Transverse colon (tissue), 4 donors: ENCODE results near the gene RDH5. TPM values are rescaled to one million over a fixed set of nuclear protein-coding genes. Genes with fewer than 3 reads are reported as not detected.

Source experiments
- DNase-seq: peaks from one replicate; pipeline ENCODE4 v3.0.0-alpha.2; 2019
- H3K27ac ChIP-seq, 4 donors: fragments of 200-600 bp; sonication (generic); 2 replicates each; pipeline ENCODE4 v1.5.1; 2016 to 2018; ENCODE audit warnings: inconsistent platforms in 4 of 4
- H3K27me3 ChIP-seq: fragments of 200-600 bp; sonication (generic); 2 replicates; pipeline ENCODE4 v1.5.1; 2017; ENCODE audit warnings: inconsistent platforms
- H3K36me3 ChIP-seq, 4 donors: fragments of 200-600 bp; sonication (generic); 2 replicates each; pipeline ENCODE4 v1.5.1; 2017 to 2019; ENCODE audit warnings: inconsistent platforms in 4 of 4
- H3K4me1 ChIP-seq, 4 donors: fragments of 200-600 bp; sonication (generic); 2 replicates each; pipeline ENCODE4 v1.5.1; 2017 to 2020; ENCODE audit warnings: inconsistent platforms in 4 of 4
- H3K4me3 ChIP-seq, 4 donors: fragments of 200-600 bp; sonication (generic); 1 replicate in 1 of 4; 2 replicates in 3 of 4; pipeline versions ENCODE4 v1.5.1 to v1.6.1; 2017 to 2019; ENCODE audit warnings: inconsistent platforms in 4 of 4
- H3K9me3 ChIP-seq, 2 donors: fragments of 200-600 bp; sonication (generic); 2 replicates each; pipeline ENCODE4 v1.5.1; 2017 to 2019; ENCODE audit warnings: inconsistent platforms in 2 of 2
- CTCF ChIP-seq, 5 experiments: fragments of 200-600 bp in 3 of 5; fragments of 450-650 bp in 2 of 5; sonication (generic) in 3 of 5; IDR thresholded peaks; 1 replicate in 2 of 5; 2 replicates in 3 of 5; pipeline ENCODE4 v1.5.1; 2016 to 2017; ENCODE audit warnings: antibody characterized with exemption in 5 of 5, inconsistent platforms in 3 of 5, mild to moderate bottlenecking in 2 of 5, moderate library complexity in 1 of 5
- EP300 ChIP-seq: sonication (generic); formaldehyde crosslinking; IDR thresholded peaks from one replicate; pipeline ENCODE4 v1.6.1; 2017; ENCODE audit warnings: antibody characterized with exemption, low read depth
- POLR2A ChIP-seq: fragments of 450-650 bp; IDR thresholded peaks from one replicate; pipeline ENCODE4 v1.6.1; 2016; ENCODE audit warnings: antibody characterized with exemption, mild to moderate bottlenecking, moderate library complexity
- POLR2AphosphoS5 ChIP-seq, 3 donors: sonication (generic); formaldehyde crosslinking; IDR thresholded peaks; one replicate each; pipeline ENCODE4 v1.6.1; 2016; ENCODE audit warnings: antibody characterized with exemption in 3 of 3
- WGBS, 2 donors: methylation state at CpG; one replicate each; pipeline ENCODE4 v1.1.5; 2018; ENCODE audit warnings: low coverage in 1 of 2; 5-methylcytosine and 5-hydroxymethylcytosine counted together
- in situ Hi-C, 4 donors: fragments of 200-750 bp; cut with MboI; loops; one replicate each; pipeline versions ENCODE4 v1.15.0 to v1.15.1; 2017; ENCODE audit warnings: low sequenced_read_pairs in 3 of 4, low pct_ligation_motif_present in 1 of 4, low pct_unique_long_range_greater_than_20kb in 1 of 4
- intact Hi-C: fragments of 100-400 bp; cut with DNase I; formaldehyde crosslinking; loops from one replicate; pipeline ENCODE4 v1.15.1; 2023; ENCODE audit warnings: low total_unique reads
- total RNA-seq, 4 donors: library from RNA; depleted of rRNA; stranded (reverse); fragments of >200 nt; gene quantifications; one replicate each; pipeline ENCODE4 v1.1.0, GENCODE V29; 2016

The RDH5 gene
- total RNA-seq, 4 donors from 2014 or later = 16.5 to 74.4 (median 58.3) TPM

DNA sequence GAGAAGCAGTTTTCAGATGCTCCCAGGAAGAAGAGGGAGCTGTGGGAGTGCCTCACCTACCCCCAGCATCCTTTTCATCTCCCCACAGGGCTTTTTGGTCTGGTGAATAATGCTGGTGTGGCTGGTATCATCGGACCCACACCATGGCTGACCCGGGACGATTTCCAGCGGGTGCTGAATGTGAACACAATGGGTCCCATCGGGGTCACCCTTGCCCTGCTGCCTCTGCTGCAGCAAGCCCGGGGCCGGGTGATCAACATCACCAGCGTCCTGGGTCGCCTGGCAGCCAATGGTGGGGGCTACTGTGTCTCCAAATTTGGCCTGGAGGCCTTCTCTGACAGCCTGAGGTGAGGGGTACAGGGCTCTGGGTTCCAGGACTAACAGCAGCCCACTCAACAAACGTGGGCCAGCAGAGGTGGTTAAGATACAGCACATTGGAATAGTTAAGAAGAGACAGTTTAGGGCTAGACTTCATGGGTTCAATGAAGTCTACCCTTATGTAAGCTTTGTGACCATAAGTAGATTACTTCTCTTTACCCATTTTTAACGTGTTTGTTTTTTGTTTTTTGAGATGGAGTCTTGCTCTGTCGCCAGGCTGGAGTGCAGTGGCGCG, 1.5 kb downstream of the RDH5 start:
- no peak for DNase-seq
- H3K4me3 ChIP-seq = peak overlapping the region in 2 of 4 donors; percentile 7 to 39
- peak overlapping the region; percentile 97 to 99 (median 99) for H3K27ac ChIP-seq
- H3K9me3 ChIP-seq = no peaks in the 10 kb centered on the region
- no peaks in the 10 kb centered on the region for H3K27me3 ChIP-seq
- in situ Hi-C loops (loop anchor here in 1 of 4 donors (10.0 kb wide), 1 partner anchor 393 kb away; the partner anchor contains the start of genes RPL41 and ZC3H10), intact Hi-C loops (no loop called here)
- TF ChIP-seq POLR2AphosphoS5 (IDR thresholded peaks at IDR 0.05) (peak in 1 of 3 donors; percentile 2), EP300 (no peak)
- WGBS, 2 donors = 70% methylated on average over 14 of the region's 14 CpGs; no CpG with 5 or more reads in 1 of the 2 donors
- no peaks in the 10 kb centered on the region for H3K36me3 ChIP-seq
- peaks cover 56 to 98% (median 84%) of the 10 kb centered on the region in 4 donors for H3K4me1 ChIP-seq

GRCh38 chr12:55722948-55723347, 2.8 kb downstream of the RDH5 start:
- TF ChIP-seq CTCF (IDR thresholded peaks at IDR 0.05) (no peak), EP300 (no peak), POLR2AphosphoS5 (IDR thresholded peaks at IDR 0.05) (no peak), POLR2A (no peak)
- Histone ChIP-seq H3K27me3 (no peaks in the 10 kb centered on the region), H3K4me1 (peaks cover 52 to 97% (median 83%) of the 10 kb centered on the region in 4 donors), H3K9me3 (no peaks in the 10 kb centered on the region), H3K4me3 (no peak overlapping the region), H3K27ac (peak overlapping the region; percentile 97 to 99 (median 99)), H3K36me3 (no peaks in the 10 kb centered on the region)
- DNase-seq = peak; percentile 8
- intact Hi-C loops = no loop called here
- 93% methylated on average over 8 of the region's 8 CpGs; no CpG with 5 or more reads in 1 of the 2 donors for WGBS, 2 donors
- in situ Hi-C loops = loop anchor here in 1 of 4 donors (10.0 kb wide), 1 partner anchor 392 kb away; the partner anchor contains the start of genes RPL41 and ZC3H10

DNA sequence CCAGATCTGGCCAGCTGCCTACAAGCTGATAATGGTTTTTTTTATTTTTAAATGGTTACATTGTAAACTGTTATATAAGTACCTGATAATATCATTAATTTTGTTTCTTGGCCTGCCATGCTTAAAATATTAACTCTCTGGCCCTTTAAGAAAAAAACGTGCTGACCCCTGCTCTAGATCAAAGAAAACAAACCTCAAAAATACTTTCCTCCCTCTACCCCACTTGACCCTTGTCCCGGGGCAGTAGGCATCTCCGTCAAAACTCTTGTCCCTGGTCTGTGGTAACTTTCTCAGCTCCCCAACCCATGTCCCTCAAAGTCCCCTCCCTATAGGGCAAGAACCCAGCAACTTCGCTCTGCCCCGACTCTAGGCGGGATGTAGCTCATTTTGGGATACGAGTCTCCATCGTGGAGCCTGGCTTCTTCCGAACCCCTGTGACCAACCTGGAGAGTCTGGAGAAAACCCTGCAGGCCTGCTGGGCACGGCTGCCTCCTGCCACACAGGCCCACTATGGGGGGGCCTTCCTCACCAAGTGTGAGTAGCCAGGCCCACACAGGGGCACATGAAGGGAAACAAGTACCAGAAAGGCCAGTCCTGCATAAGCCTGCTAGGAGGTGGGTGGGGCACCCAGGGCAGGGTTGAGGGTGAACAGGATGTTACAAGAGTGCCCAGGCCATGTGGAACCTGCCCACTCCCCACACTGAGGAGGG, 3.5 kb downstream of the RDH5 start:
- peaks cover 44 to 90% (median 76%) of the 10 kb centered on the region in 4 donors for H3K4me1 ChIP-seq
- in situ Hi-C loops (loop anchor here in 1 of 4 donors (10.0 kb wide), 1 partner anchor 391 kb away; the partner anchor contains the start of genes RPL41 and ZC3H10), intact Hi-C loops (no loop called here)
- TF ChIP-seq POLR2A (no peak), POLR2AphosphoS5 (IDR thresholded peaks at IDR 0.05) (peak in 1 of 3 donors; percentile 3)
- no peak overlapping the region for H3K4me3 ChIP-seq
- no peaks in the 10 kb centered on the region for H3K9me3 ChIP-seq
- DNase-seq = peak; percentile 23
- 15 to 58% methylated on average over 3 to 10 of the region's 10 CpGs for WGBS, 2 donors
- no peaks in the 10 kb centered on the region for H3K27me3 ChIP-seq
- H3K27ac ChIP-seq = peak overlapping the region; percentile 97 to 99 (median 99)
- H3K36me3 ChIP-seq = no peaks in the 10 kb centered on the region

DNA sequence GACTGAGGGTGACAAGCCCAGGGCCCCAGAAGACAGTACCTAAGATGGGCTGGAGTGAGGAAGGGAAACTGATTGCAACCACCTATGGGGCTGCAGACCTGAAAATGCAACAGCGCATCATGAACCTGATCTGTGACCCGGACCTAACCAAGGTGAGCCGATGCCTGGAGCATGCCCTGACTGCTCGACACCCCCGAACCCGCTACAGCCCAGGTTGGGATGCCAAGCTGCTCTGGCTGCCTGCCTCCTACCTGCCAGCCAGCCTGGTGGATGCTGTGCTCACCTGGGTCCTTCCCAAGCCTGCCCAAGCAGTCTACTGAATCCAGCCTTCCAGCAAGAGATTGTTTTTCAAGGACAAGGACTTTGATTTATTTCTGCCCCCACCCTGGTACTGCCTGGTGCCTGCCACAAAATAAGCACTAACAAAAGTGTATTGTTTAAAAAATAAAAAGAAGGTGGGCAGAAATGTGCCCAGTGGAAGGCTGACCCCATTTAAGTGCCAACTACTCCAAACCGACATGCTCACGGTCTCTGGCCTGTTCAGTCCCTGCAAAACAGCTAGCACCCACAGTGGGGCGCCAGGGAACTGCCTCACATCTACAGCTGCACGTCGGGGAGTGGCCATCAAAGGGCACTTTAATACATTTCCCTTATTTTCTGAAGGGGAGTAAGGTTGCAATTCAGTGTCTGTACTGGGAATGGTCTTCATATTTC, 4.2 kb downstream of the RDH5 start:
- H3K36me3 ChIP-seq = no peaks in the 10 kb centered on the region
- 11 to 54% methylated on average over 5 to 11 of the region's 11 CpGs for WGBS, 2 donors
- H3K4me3 ChIP-seq = no peak overlapping the region
- DNase-seq = peak; percentile 82
- TF ChIP-seq EP300 (no peak), CTCF (IDR thresholded peaks at IDR 0.05) (peak; percentile 54 to 72 (median 61)), POLR2AphosphoS5 (IDR thresholded peaks at IDR 0.05) (peak in 1 of 3 donors; percentile 8), POLR2A (no peak)
- in situ Hi-C loops (loop anchor here in 1 of 4 donors (10.0 kb wide), 1 partner anchor 390 kb away; the partner anchor contains the start of genes RPL41 and ZC3H10), intact Hi-C loops (no loop called here)
- H3K27me3 ChIP-seq = no peaks in the 10 kb centered on the region
- peak overlapping the region; percentile 97 to 99 (median 99) for H3K27ac ChIP-seq
- H3K9me3 ChIP-seq = no peaks in the 10 kb centered on the region
- H3K4me1 ChIP-seq = peaks cover 39 to 83% (median 69%) of the 10 kb centered on the region in 4 donors
